HG03060 (cell line): ENCODE data around the gene USPL1.

Experiments used
- ATAC-seq: cut with Tn5 transposase; IDR thresholded peaks from one replicate; pipeline ENCODE4 v1.9.1; 2021; ENCODE audit warnings: low read depth, moderate number of reproducible peaks; ENCODE audit not compliant: unreplicated experiment

USPL1 gene

GRCh38 chr13:30692113-30692512 lies 74.4 kb downstream of the USPL1 start:
- ATAC-seq = no peak

- ATAC-seq = no peak
These were observed 78.8 kb downstream of the USPL1 start for GRCh38 chr13:30696278-30697176.

GRCh38 chr13:30697177-30697953 lies 79.6 kb downstream of the USPL1 start:
- ATAC-seq = no peak

GRCh38 chr13:30697996-30698401 lies 80.3 kb downstream of the USPL1 start:
- no peak for ATAC-seq

- ATAC-seq = no peak
These were observed 80.8 kb downstream of the USPL1 start for GRCh38 chr13:30698488-30699005.

- ATAC-seq = no peak
These were observed 82.6 kb downstream of the USPL1 start for GRCh38 chr13:30700364-30700763.

- ATAC-seq = no peak
These were observed 84.3 kb downstream of the USPL1 start for GRCh38 chr13:30702006-30702405.

- no peak for ATAC-seq
These were observed 86.9 kb downstream of the USPL1 start for GRCh38 chr13:30704596-30704995.

GRCh38 chr13:30705680-30706079 lies 88.0 kb downstream of the USPL1 start:
- ATAC-seq = no peak

- ATAC-seq = no peak
These were observed 90.8 kb downstream of the USPL1 start for GRCh38 chr13:30708541-30708940.
